Nephron progenitor cell (in vitro differentiated cells): ENCODE results near the gene CAMK1.
A peak's percentile ranks its signal among the peaks of the same experiment; 100 is the strongest.

Source experiments
- DNase-seq: peaks from one replicate; pipeline ENCODE4 v3.0.0; 2021
- H3K27ac Mint-ChIP-seq: 2 replicates; pipeline ENCODE4 v1.8.0; 2021; ENCODE audit warnings: mild to moderate bottlenecking, moderate library complexity, mixed read lengths
- H3K27me3 Mint-ChIP-seq: 2 replicates; pipeline ENCODE4 v1.8.0; 2021; ENCODE audit warnings: mild to moderate bottlenecking, low read depth, mixed read lengths; ENCODE audit not compliant: poor library complexity
- H3K36me3 Mint-ChIP-seq: 2 replicates; pipeline ENCODE4 v1.8.0; 2021; ENCODE audit warnings: low read depth, mixed read lengths
- H3K4me1 Mint-ChIP-seq: 2 replicates; pipeline ENCODE4 v1.8.0; 2021; ENCODE audit warnings: mixed read lengths
- H3K4me3 Mint-ChIP-seq: 2 replicates; pipeline ENCODE4 v1.8.0; 2021; ENCODE audit warnings: mild to moderate bottlenecking, moderate library complexity, mixed read lengths
- H3K9me3 Mint-ChIP-seq: 2 replicates; pipeline ENCODE4 v1.8.0; 2021; ENCODE audit warnings: mild to moderate bottlenecking, moderate library complexity, mixed read lengths
- TF ChIP-seq, protein P1 (sequence below): fragments of 200-600 bp; sonication (generic); IDR thresholded peaks from 2 replicates; pipeline ENCODE4 v1.5.0; 2021; ENCODE audit warnings: antibody characterized with exemption

The CAMK1 gene

GRCh38 chr3:9769426-9770275 is at the start of gene CAMK1:
CAMK1 (minus strand) TSS chr3:9769947; CDS start chr3:9767749, 2,198 bp downstream.
- DNase-seq, result peak; percentile 82
- peak within 1 kb of the TSS; percentile 79 for H3K4me3 Mint-ChIP-seq
- TF ChIP-seq, protein P1, sequence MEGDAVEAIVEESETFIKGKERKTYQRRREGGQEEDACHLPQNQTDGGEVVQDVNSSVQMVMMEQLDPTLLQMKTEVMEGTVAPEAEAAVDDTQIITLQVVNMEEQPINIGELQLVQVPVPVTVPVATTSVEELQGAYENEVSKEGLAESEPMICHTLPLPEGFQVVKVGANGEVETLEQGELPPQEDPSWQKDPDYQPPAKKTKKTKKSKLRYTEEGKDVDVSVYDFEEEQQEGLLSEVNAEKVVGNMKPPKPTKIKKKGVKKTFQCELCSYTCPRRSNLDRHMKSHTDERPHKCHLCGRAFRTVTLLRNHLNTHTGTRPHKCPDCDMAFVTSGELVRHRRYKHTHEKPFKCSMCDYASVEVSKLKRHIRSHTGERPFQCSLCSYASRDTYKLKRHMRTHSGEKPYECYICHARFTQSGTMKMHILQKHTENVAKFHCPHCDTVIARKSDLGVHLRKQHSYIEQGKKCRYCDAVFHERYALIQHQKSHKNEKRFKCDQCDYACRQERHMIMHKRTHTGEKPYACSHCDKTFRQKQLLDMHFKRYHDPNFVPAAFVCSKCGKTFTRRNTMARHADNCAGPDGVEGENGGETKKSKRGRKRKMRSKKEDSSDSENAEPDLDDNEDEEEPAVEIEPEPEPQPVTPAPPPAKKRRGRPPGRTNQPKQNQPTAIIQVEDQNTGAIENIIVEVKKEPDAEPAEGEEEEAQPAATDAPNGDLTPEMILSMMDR, result no peak
- H3K27ac Mint-ChIP-seq, result no peak within 1 kb of the TSS
- H3K36me3 Mint-ChIP-seq, result peaks cover 5% of the 10 kb centered on the region
- peaks cover 17% of the 10 kb centered on the region for H3K4me1 Mint-ChIP-seq
- H3K27me3 Mint-ChIP-seq, result peaks cover 24% of the 10 kb centered on the region
- H3K9me3 Mint-ChIP-seq, result no peaks in the 10 kb centered on the region

DNA sequence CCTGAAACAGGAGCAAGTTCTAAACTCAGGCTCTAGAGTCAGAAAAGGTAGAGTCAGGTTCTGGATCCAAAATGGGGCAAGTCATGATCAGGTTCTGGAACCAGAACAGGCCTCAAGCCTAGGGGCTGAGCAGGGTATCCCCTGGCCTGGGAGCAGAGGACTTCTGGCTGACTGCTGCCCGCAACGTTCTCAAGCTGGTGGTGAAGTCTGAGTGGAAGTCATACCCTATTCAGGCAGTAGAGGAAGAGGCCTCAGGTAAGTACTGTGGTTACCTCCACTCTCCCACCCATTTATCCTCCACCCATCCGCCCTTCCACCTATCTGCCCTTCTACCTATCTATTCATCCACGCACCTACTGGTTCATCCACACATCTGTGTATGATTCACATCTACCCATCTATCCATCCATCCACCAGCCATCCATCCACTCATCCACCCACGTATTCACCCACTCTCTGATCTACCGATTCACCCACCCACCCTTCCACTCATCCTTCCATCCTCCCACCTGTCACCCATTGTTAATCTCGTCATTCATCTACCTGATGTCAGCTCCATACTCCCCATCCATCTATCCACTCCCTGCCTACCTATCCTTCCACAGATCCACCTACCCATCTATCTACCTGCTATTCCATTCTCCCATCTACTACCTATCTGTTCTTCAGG is 49.1 kb upstream of the CAMK1 start:
- Mint-ChIP-seq H3K9me3 (no peaks in the 10 kb centered on the region), H3K27ac (no peak overlapping the region), H3K4me3 (no peak overlapping the region), H3K27me3 (peaks cover 3% of the 10 kb centered on the region), H3K36me3 (peaks cover 13% of the 10 kb centered on the region), H3K4me1 (no peaks in the 10 kb centered on the region)
- DNase-seq, result no peak
- TF ChIP-seq, protein P1, result no peak

DNA sequence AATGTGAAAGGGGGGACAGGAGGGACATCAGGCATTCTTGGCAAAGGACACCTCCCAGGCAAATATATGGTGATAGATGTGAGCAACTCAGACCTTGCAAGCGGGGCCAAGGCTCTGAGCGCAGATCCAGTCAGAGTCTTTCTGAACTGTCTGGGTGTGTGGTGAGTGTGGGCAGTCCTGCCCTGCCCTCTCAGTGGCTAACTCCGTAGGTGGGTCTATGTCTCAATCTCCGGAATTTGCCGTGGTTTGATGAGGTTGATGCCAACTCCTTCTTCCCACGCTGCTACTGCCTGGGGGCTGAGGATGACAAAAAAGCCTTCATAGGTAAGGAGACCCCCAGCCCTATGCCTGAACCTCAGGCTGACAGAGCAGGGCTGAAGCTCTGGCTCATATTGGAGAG is 47.7 kb upstream of the CAMK1 start:
- Mint-ChIP-seq H3K4me1 (no peaks in the 10 kb centered on the region), H3K27me3 (peaks cover 3% of the 10 kb centered on the region), H3K9me3 (no peaks in the 10 kb centered on the region), H3K36me3 (peaks cover 19% of the 10 kb centered on the region), H3K4me3 (no peak overlapping the region), H3K27ac (no peak overlapping the region)
- TF ChIP-seq, protein P1, result no peak
- no peak for DNase-seq

- H3K27ac Mint-ChIP-seq, result no peak overlapping the region
- peaks cover 3% of the 10 kb centered on the region for H3K27me3 Mint-ChIP-seq
- TF ChIP-seq, protein P1, result no peak
- no peak overlapping the region for H3K4me3 Mint-ChIP-seq
- no peaks in the 10 kb centered on the region for H3K9me3 Mint-ChIP-seq
- H3K36me3 Mint-ChIP-seq, result peaks cover 15% of the 10 kb centered on the region
- peaks cover 9% of the 10 kb centered on the region for H3K4me1 Mint-ChIP-seq
- DNase-seq, result no peak
These were observed 46.2 kb upstream of the CAMK1 start for GRCh38 chr3:9815986-9816385.

GRCh38 chr3:9812870-9813483 is 43.2 kb upstream of the CAMK1 start:
- Mint-ChIP-seq H3K27ac (no peak overlapping the region), H3K27me3 (peaks cover 4% of the 10 kb centered on the region), H3K4me3 (no peak overlapping the region), H3K9me3 (no peaks in the 10 kb centered on the region), H3K4me1 (peaks cover 31% of the 10 kb centered on the region), H3K36me3 (peaks cover 6% of the 10 kb centered on the region)
- TF ChIP-seq, protein P1, result no peak
- DNase-seq, result no peak
